H9 (cell line): ENCODE data around the gene PET100. TPM values are rescaled to one million over a fixed set of nuclear protein-coding genes. Genes with fewer than 3 reads are reported as not detected.
"Not testable (repeated sequence)": the region's sequence is repeated elsewhere in the genome, so short reads cannot be mapped to it uniquely, and the experiment has no call there.

Experiments
- DNase-seq: peaks from one replicate; pipeline ENCODE4 v3.0.0-alpha.2; 2017
- H2AFZ ChIP-seq: one replicate; pipeline ENCODE4 v1.6.1; 2013; ENCODE audit warnings: mild to moderate bottlenecking, low read length, control low read depth, moderate library complexity
- H2AK5ac ChIP-seq: 2 replicates; pipeline ENCODE4 v1.6.1; 2013; ENCODE audit warnings: low read length, control low read depth, mixed read lengths; ENCODE audit not compliant: insufficient read length
- H2BK120ac ChIP-seq: one replicate; pipeline ENCODE4 v1.6.1; 2013; ENCODE audit warnings: low read depth, mild to moderate bottlenecking, low read length, control low read depth, inconsistent platforms; ENCODE audit not compliant: poor library complexity, severe bottlenecking
- H2BK12ac ChIP-seq: 2 replicates; pipeline ENCODE4 v1.6.1; 2013; ENCODE audit warnings: low read length, control low read depth, mixed read lengths, low read depth; ENCODE audit not compliant: insufficient read length
- H2BK15ac ChIP-seq: 2 replicates; pipeline ENCODE4 v1.6.1; 2013; ENCODE audit warnings: low read depth, low read length, control low read depth
- H2BK20ac ChIP-seq: one replicate; pipeline ENCODE4 v1.6.1; 2013; ENCODE audit warnings: low read depth, mild to moderate bottlenecking, low read length, control low read depth, inconsistent platforms; ENCODE audit not compliant: poor library complexity, severe bottlenecking
- H2BK5ac ChIP-seq: 2 replicates; pipeline ENCODE4 v1.6.1; 2013; ENCODE audit warnings: low read length, control low read depth, mixed read lengths; ENCODE audit not compliant: insufficient read length
- H3K14ac ChIP-seq: 2 replicates; pipeline ENCODE4 v1.6.1; 2013; ENCODE audit warnings: low read length, control low read depth; ENCODE audit not compliant: insufficient read depth
- H3K18ac ChIP-seq: 2 replicates; pipeline ENCODE4 v1.6.1; 2013; ENCODE audit warnings: low read depth, mild to moderate bottlenecking, mixed read lengths, low read length, control low read depth; ENCODE audit not compliant: insufficient read length
- H3K23ac ChIP-seq: 2 replicates; pipeline ENCODE4 v1.6.1; 2013; ENCODE audit warnings: low read length, control low read depth, mixed read lengths, low read depth; ENCODE audit not compliant: insufficient read length
- H3K23me2 ChIP-seq: 2 replicates; pipeline ENCODE4 v1.6.1; 2013; ENCODE audit warnings: low read depth, mild to moderate bottlenecking, mixed read lengths, low read length, control low read depth; ENCODE audit not compliant: insufficient read length, poor library complexity, severe bottlenecking
- H3K27ac ChIP-seq: 2 replicates; pipeline ENCODE4 v1.5.1; 2013; ENCODE audit warnings: low read length, control low read depth, mixed read lengths, low read depth; ENCODE audit not compliant: insufficient read length
- H3K27me3 ChIP-seq: 2 replicates; pipeline ENCODE4 v1.6.1; 2013; ENCODE audit warnings: low read length, control low read depth, inconsistent platforms; ENCODE audit not compliant: insufficient read depth
- H3K4ac ChIP-seq: 2 replicates; pipeline ENCODE4 v1.6.1; 2013; ENCODE audit warnings: low read depth, mild to moderate bottlenecking, control low read depth, inconsistent platforms, low read length, moderate library complexity
- H3K4me1 ChIP-seq: 2 replicates; pipeline ENCODE4 v1.6.1; 2013; ENCODE audit warnings: low read length, control low read depth, inconsistent platforms; ENCODE audit not compliant: insufficient read depth
- H3K4me2 ChIP-seq: 2 replicates; pipeline ENCODE4 v1.6.1; 2013; ENCODE audit warnings: low read length, control low read depth, mixed read lengths; ENCODE audit not compliant: insufficient read length, insufficient read depth
- H3K56ac ChIP-seq: 2 replicates; pipeline ENCODE4 v1.6.1; 2013; ENCODE audit warnings: low read depth, mild to moderate bottlenecking, mixed read lengths, low read length, control low read depth; ENCODE audit not compliant: insufficient read length
- H3K79me1 ChIP-seq: 2 replicates; pipeline ENCODE4 v1.6.1; 2013; ENCODE audit warnings: low read depth, mild to moderate bottlenecking, moderate library complexity, low read length, control low read depth, inconsistent platforms; ENCODE audit not compliant: insufficient read depth, poor library complexity, severe bottlenecking
- H3K79me2 ChIP-seq: 2 replicates; pipeline ENCODE4 v1.6.1; 2013; ENCODE audit warnings: low read length, control low read depth, inconsistent platforms; ENCODE audit not compliant: insufficient read depth
- H3K9ac ChIP-seq: 2 replicates; pipeline ENCODE4 v1.6.1; 2013; ENCODE audit warnings: low read length, control low read depth, mixed read lengths; ENCODE audit not compliant: insufficient read length; ENCODE audit errors: extremely low read depth
- H3K9me3 ChIP-seq: one replicate; pipeline ENCODE4 v1.6.1; 2013; ENCODE audit warnings: low read depth, low read length, inconsistent platforms; ENCODE audit not compliant: control insufficient read depth
- H3T11ph ChIP-seq: one replicate; pipeline ENCODE4 v1.6.1; 2013; ENCODE audit warnings: mild to moderate bottlenecking, low read length, control low read depth, inconsistent platforms
- H4K20me1 ChIP-seq: one replicate; pipeline ENCODE4 v1.6.1; 2013; ENCODE audit not compliant: control insufficient read depth, insufficient read length, insufficient read depth
- H4K5ac ChIP-seq: 2 replicates; pipeline ENCODE4 v1.6.1; 2013; ENCODE audit warnings: low read depth, mild to moderate bottlenecking, mixed read lengths, low read length, control low read depth; ENCODE audit not compliant: insufficient read length
- H4K8ac ChIP-seq: replicated peaks from 2 replicates; pipeline ENCODE4 v1.6.1; 2013; ENCODE audit warnings: low read length, control low read depth, mixed read lengths, low read depth; ENCODE audit not compliant: insufficient read length
- H4K91ac ChIP-seq: 2 replicates; pipeline ENCODE4 v1.6.1; 2013; ENCODE audit warnings: low read depth, mild to moderate bottlenecking, moderate library complexity, mixed read lengths, low read length, control low read depth; ENCODE audit not compliant: insufficient read length
- H3K27ac Mint-ChIP-seq, 3 experiments: 2 replicates in 2 of 3; 3 replicates in 1 of 3; pipeline ENCODE4 v1.8.0; 2020 to 2021; ENCODE audit warnings: mixed read lengths in 3 of 3, mild to moderate bottlenecking in 1 of 3, moderate library complexity in 1 of 3
- H3K27me3 Mint-ChIP-seq: 2 replicates; pipeline ENCODE4 v1.8.0; 2021; ENCODE audit warnings: low read depth, mild to moderate bottlenecking, moderate library complexity, mixed read lengths
- H3K36me3 Mint-ChIP-seq, 3 experiments: 2 replicates in 2 of 3; 3 replicates in 1 of 3; pipeline ENCODE4 v1.8.0; 2020 to 2021; ENCODE audit warnings: low read depth in 3 of 3, mixed read lengths in 3 of 3; ENCODE audit not compliant: insufficient read depth in 1 of 3
- H3K4me1 Mint-ChIP-seq, 2 experiments: 2 replicates each; pipeline ENCODE4 v1.8.0; 2020; ENCODE audit warnings: mixed read lengths in 2 of 2
- H3K4me3 Mint-ChIP-seq, 2 experiments: 2 replicates in 1 of 2; 3 replicates in 1 of 2; pipeline ENCODE4 v1.8.0; 2020 to 2021; ENCODE audit warnings: mild to moderate bottlenecking in 2 of 2, mixed read lengths in 2 of 2, moderate library complexity in 1 of 2
- H3K9me3 Mint-ChIP-seq, 2 experiments: 2 replicates in 1 of 2; 3 replicates in 1 of 2; pipeline ENCODE4 v1.8.0; 2020; ENCODE audit warnings: mild to moderate bottlenecking in 2 of 2, mixed read lengths in 2 of 2, moderate library complexity in 1 of 2
- WGBS: extraction: QIAGEN DNeasy Blood & Tissue Kit; methylation state at CpG from one replicate; pipeline ENCODE4 v1.1.7; 2013; ENCODE audit warnings: missing lambda C conversion rate, low lambda C conversion rate, mixed read lengths; ENCODE audit not compliant: insufficient read length; ENCODE audit errors: extremely low coverage; 5-methylcytosine and 5-hydroxymethylcytosine counted together
- total RNA-seq: library from RNA; stranded (reverse); gene quantifications from 2 replicates; pipeline ENCODE4 v1.2.1, GENCODE V29; 2021
- TF ChIP-seq, protein P1 (sequence below): fragments of 200-600 bp; sonication (generic); conservative IDR thresholded peaks from 3 replicates; pipeline ENCODE4 v1.8.0; 2021; ENCODE audit warnings: antibody characterized with exemption, mild to moderate bottlenecking

PET100 gene
- total RNA-seq, 1 experiment from 2014 or later, result 129 TPM

DNA sequence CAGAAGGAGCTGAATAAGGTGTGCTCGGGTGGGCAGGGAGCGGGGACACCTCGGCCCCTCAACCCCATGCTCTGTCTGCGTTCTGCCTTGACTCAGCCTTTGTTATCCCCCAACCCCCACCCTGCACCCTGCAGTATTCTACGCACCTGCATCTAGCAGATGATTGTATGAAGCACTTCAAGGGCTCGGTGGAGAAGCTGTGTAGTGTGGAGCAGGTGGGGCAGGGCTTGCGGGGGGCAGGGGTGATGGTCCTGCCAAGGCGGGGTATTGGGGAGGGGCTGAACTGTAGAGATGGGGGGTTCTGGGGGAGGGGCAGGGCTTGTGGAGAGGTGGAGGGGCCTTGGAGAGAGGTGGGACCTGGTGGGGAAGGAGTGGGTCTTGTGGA is 13.4 kb downstream of the PET100 start:
- WGBS, result no CpG with 5 or more reads among the region's 8 CpGs
- TF ChIP-seq, protein P1, sequence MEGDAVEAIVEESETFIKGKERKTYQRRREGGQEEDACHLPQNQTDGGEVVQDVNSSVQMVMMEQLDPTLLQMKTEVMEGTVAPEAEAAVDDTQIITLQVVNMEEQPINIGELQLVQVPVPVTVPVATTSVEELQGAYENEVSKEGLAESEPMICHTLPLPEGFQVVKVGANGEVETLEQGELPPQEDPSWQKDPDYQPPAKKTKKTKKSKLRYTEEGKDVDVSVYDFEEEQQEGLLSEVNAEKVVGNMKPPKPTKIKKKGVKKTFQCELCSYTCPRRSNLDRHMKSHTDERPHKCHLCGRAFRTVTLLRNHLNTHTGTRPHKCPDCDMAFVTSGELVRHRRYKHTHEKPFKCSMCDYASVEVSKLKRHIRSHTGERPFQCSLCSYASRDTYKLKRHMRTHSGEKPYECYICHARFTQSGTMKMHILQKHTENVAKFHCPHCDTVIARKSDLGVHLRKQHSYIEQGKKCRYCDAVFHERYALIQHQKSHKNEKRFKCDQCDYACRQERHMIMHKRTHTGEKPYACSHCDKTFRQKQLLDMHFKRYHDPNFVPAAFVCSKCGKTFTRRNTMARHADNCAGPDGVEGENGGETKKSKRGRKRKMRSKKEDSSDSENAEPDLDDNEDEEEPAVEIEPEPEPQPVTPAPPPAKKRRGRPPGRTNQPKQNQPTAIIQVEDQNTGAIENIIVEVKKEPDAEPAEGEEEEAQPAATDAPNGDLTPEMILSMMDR, result no peak
- H3K79me1 ChIP-seq, result no peaks in the 10 kb centered on the region
- H3K27ac Mint-ChIP-seq, result peak overlapping the region in 2 of 3 experiments; percentile 37 to 44; a peak in 1 of 7 replicates
- H2BK15ac ChIP-seq, result no peak overlapping the region
- no peak overlapping the region for H3K4me2 ChIP-seq
- no peak overlapping the region for H3K9ac ChIP-seq
- H2AK5ac ChIP-seq, result no peak overlapping the region
- H4K5ac ChIP-seq, result no peak overlapping the region
- H2BK12ac ChIP-seq, result no peak overlapping the region
- H3K9me3 Mint-ChIP-seq, result no peaks in the 10 kb centered on the region; a peak in 1 of 5 replicates
- no peak overlapping the region for H3K27ac ChIP-seq
- H3K9me3 ChIP-seq, result no peaks in the 10 kb centered on the region
- H3K36me3 Mint-ChIP-seq, result peaks cover 9 to 26% (median 17%) of the 10 kb centered on the region in 3 experiments
- no peak overlapping the region for H3K4me3 Mint-ChIP-seq
- H3K4ac ChIP-seq, result no peak overlapping the region
- peak; percentile 24 for DNase-seq
- no peak overlapping the region for H3K14ac ChIP-seq
- H3K56ac ChIP-seq, result no peak overlapping the region
- peaks cover 0 to 8% of the 10 kb centered on the region in 2 experiments; a peak in 2 of 4 replicates for H3K4me1 Mint-ChIP-seq
- no peak overlapping the region for H2BK120ac ChIP-seq
- no peak overlapping the region for H3K18ac ChIP-seq
- no peak overlapping the region for H4K91ac ChIP-seq
- H4K8ac ChIP-seq, result no peak overlapping the region
- H3K23me2 ChIP-seq, result no peaks in the 10 kb centered on the region
- no peak overlapping the region for H2AFZ ChIP-seq
- no peaks in the 10 kb centered on the region for H3K27me3 ChIP-seq
- H4K20me1 ChIP-seq, result no peaks in the 10 kb centered on the region
- H3K23ac ChIP-seq, result no peak overlapping the region
- no peak overlapping the region for H2BK5ac ChIP-seq
- H2BK20ac ChIP-seq, result no peak overlapping the region
- no peaks in the 10 kb centered on the region for H3K27me3 Mint-ChIP-seq
- H3K4me1 ChIP-seq, result no peaks in the 10 kb centered on the region
- H3T11ph ChIP-seq, result no peak overlapping the region
- no peaks in the 10 kb centered on the region for H3K79me2 ChIP-seq

DNA sequence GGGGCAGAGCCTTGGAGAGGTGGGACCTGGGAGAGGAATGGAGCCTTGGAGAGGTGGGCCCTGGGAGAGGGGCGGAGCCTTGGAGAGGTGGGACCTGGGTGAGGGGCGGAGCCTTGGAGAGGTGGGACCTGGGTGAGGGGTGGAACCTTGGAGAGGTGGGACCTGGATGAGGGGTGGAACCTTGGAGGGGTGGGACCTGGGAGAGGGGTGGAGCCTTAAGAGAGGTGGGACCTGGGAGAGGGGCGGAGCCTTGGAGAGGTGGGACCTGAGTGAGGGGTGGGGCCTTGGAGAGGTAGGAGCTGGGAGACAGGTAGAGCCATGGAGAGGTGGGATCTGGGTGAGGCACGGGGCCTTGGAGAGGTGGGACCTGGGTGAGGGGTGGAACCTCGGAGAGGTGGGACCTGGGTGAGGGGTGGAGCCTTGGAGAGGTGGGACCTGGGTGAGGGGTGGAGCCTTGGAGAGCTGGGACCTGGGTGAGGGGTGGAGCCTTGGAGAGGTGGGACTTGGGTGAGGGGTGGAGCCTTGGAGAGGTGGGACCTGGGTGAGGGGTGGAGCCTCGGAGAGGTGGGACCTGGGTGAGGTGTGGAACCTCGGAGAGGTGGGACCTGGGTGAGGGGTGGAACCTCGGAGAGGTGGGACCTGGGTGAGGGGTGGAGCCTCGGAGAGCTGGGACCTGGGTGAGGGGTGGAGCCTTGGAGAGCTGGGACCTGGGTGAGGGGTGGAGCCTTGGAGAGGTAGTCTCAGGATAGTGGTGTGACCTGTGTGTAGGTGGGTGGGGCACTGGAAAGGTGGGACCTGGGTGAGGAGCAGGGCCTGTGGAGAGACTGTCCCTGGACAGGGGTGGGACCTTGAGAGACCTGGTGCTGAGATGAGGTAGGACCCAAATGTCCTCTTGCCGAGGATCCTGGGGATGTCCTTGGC is 14.3 kb downstream of the PET100 start:
- DNase-seq, result peak; percentile 89
- H2BK15ac ChIP-seq, H3K27ac ChIP-seq, H3K18ac ChIP-seq, H3K27me3 ChIP-seq, H3T11ph ChIP-seq, H3K9ac ChIP-seq, H3K27me3 Mint-ChIP-seq, H3K79me1 ChIP-seq, H3K4me1 Mint-ChIP-seq, H3K14ac ChIP-seq, H3K4ac ChIP-seq, H2BK5ac ChIP-seq, H3K23me2 ChIP-seq, H4K8ac ChIP-seq, H2BK120ac ChIP-seq, H3K23ac ChIP-seq, H3K56ac ChIP-seq, H2AFZ ChIP-seq, H4K91ac ChIP-seq, H3K27ac Mint-ChIP-seq, H4K20me1 ChIP-seq, H2BK12ac ChIP-seq, H3K9me3 Mint-ChIP-seq, H3K79me2 ChIP-seq, H2AK5ac ChIP-seq, H3K4me2 ChIP-seq, H3K9me3 ChIP-seq, H2BK20ac ChIP-seq, H3K4me1 ChIP-seq, H3K4me3 Mint-ChIP-seq, H4K5ac ChIP-seq: not testable (repeated sequence)
- H3K36me3 Mint-ChIP-seq, result peaks cover 9 to 26% (median 17%) of the 10 kb centered on the region in 3 experiments
- WGBS, result no CpG with 5 or more reads among the region's 10 CpGs
